ENCODE measurements around the gene EPB41L2.
"Not testable (repeated sequence)": the region's sequence is repeated elsewhere in the genome, so short reads cannot be mapped to it uniquely, and the experiment has no call there.

EPB41L2 gene

GRCh38 chr6:131004936-131005335 lies 58.1 kb downstream of the EPB41L2 start:
- no peak for DNase-seq

DNA sequence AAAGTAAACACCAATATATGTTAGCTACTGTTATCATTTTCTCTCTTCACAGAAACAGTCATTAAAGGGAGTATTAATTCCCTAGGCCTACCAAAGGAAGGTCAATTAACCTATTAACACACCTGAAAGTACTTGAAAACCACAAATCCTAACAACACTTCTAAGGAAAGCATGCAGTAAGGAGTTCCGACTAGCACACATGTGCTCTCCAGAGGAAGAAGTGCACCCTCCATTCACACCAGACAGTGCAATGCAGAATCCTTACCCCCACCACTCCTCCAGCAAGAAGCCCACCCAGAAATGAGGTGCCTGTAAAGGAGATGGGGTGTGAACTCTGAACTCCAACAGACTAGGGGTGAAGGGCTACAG lies 58.7 kb downstream of the EPB41L2 start:
- DNase-seq, result no peak

DNA sequence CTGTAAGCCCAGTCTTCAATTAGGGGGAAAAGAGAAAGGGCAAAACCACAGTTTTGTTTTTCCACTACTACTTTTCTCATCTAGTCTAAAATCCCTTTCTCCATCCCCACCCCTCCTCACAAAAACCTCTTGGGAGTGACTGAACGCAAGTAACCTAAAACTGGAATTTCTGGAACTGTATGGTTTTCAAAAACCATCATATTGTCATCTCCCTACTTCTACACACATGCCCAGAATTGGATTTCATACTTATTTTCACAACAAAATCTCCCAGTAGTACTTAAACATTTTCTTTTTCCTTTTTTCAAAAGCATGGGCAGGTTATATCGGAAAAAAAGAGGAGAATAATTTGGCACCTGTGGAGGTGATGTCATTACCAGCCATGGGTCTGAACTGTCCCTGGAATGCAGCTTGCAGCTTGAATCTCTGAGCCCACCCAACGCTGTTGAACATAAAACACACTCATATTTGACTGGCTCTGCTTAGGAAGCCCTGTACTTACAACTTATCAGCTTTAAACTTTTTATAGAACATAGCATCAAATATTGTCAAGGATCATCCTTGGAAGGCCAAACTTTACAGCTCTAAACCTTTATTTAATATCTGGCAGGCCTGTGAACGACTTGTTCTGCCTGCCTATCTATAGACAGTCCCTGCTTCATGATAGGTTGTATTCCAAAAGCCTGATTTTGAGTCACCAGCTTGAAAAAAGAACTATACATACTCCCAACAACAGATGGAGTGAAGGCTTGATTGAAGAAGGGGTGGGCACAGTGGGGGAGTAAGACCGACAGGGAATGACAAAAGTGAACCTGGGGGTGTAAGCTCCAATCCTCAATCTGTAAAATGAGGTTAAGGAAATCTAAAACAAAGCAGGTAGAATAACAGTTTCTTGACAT lies 59.3 kb downstream of the EPB41L2 start:
- peak in 6 of 56 donors; percentile 22 to 70 (median 29) for DNase-seq

DNA sequence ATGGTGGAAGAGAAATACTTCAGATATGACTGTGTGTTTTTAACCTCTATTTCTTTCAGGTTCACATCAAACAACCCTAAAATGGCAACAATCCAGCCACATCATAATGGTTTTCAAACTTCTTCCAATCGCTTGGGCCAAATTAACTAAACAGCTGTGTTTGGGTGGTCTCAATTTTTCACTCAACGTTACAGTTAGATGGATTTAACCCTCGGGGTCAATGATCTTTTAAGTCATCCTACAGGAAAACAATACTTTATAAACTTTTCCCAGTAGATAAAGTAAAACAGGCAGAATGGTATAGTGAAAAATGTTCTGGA lies 60.4 kb downstream of the EPB41L2 start:
- no peak for DNase-seq

GRCh38 chr6:131001945-131002660 lies 60.9 kb downstream of the EPB41L2 start:
- no peak for DNase-seq

DNA sequence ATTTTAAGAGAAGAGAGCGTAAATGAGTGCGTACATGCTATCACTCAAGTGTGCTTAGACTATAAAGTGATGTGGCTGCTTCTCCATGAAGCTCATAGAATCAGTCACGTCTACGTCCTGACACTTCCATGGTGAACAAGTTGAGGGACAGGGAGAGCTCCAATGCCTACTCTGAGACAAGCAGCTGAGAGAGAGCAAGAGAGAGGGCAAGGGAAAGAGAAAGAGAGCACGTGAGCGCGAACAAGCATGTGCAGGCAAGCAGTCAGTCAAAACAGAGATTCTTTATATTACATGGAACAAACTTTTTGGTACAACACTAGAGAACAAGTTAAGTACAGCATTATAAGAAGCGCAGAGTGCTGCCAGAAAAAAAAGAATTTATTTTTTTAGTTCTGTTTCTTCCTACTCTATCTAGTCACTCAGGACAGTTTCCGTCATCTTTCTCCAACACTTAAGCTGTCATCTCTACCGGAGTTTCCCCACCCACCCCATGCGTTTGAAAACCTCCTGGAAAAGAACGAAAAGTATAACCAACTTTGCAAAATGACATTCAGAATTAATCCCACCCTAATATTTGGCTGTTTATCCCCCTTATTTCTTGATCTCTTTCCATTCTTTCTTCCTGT lies 61.8 kb downstream of the EPB41L2 start:
- peak in 25 of 56 donors; percentile 8 to 52 (median 23) for DNase-seq

GRCh38 chr6:131000544-131000943 lies 62.5 kb downstream of the EPB41L2 start:
- DNase-seq, result no peak

DNA sequence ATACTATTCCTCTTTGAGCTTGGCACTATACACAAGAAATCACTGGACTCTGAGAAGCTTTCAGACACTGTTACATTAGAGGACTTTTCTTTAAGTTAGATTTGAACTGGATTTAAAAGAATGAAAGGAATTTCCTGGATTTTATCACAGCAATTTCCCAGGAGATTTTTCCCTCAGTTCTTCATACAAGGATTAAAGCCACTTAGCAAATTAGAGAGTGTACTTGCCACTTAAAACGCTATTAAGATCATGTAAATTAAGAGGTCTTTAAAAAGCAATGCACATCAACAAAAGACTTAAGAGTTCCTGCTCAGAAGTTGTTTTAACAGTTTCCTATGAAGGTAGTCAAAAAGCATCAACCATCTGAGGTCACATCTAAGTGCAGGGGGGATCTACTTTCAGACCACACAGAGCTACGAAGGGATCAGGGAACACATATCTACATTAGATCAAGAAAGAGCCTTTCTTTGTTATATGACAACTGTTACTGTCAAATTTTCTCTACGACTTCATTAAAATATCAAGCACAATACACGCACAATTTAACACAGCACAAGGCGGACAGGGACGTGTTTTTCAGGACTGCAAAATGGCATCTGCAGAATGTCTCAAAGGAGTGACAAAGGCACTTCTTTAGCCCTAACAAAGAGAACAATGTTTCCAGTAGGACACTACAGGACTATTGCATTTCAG lies 65.8 kb downstream of the EPB41L2 start:
- DNase-seq, result peak in 1 of 56 donors; percentile 15

DNA sequence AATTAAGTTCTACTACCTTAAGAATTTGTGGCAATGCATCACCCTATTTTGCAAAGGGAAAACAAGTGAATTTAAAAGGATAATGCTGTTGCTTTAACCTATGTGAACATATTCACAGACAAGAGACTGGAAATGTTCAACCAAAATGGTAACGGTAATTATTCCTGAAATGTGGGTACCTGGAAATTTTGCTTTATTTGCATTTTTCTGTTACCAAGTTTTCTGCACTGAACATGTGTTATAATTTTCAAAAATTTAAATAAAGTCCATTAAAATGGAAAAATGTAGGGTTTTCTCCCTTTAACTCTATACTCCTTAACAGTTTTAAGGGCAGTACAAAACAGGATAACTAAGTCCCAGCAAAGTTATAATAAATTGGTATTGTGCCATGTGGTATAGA lies 66.4 kb downstream of the EPB41L2 start:
- no peak for DNase-seq

GRCh38 chr6:130995783-130996447 lies 67.1 kb downstream of the EPB41L2 start:
- DNase-seq, result no peak

GRCh38 chr6:130994319-130995097 lies 68.5 kb downstream of the EPB41L2 start:
- no peak for DNase-seq

- no peak for DNase-seq
Observed at GRCh38 chr6:130993292-130993765, 69.7 kb downstream of the EPB41L2 start.

DNA sequence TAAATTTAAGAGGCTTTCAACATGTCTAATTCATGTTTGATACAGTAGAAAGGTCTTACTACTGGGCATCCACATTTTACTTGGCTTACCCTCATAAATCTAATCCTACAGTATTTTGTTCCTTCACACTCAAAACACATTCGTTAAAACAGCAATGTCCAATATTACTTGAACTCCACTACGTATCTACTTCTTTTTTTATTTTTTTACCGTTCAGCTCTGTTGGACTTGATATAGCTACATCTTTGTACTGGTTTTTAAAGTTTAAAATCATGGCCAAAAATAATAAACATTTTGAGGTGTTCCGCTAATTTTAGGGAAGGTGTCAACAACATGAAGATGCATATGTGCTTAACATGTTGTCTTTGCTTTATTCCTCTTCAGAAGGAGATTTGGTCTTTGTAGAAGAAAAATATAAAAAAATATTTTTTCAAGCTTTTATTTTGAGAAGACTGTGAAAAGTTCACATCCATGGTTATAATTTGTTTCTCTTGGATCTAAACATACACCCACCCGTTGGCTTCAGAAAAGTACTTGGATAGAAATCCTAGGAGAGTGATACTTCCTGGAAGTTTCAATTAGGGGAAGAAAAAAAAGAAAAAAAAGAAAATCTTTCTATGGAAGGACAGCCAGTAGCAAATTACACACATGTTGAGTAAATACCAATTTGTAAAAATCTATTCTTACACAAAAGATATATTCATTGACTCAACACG lies 71.5 kb downstream of the EPB41L2 start:
- DNase-seq, result no peak

- DNase-seq, result not testable (repeated sequence)
Observed at GRCh38 chr6:130987539-130987938, 75.5 kb downstream of the EPB41L2 start.

DNA sequence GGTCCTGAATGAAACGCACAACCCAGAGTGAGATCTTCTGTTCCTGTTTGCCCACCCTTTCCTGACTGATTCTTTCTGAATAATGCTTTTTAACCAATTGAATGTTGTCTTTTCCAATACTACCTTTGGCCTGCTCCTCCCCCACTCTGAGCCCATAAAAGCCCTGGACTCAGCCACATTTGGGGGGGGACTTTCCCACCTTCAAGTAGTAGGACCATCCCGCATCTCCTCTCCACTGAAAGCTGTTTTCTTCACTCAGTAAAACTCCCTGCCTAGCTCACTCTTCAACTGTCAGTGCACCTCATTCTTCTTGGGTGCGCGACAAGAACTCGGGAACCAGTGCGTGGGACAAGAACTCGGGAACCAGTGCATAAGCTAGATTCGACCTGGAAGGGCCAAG lies 77.9 kb downstream of the EPB41L2 start:
- no peak for DNase-seq

DNA sequence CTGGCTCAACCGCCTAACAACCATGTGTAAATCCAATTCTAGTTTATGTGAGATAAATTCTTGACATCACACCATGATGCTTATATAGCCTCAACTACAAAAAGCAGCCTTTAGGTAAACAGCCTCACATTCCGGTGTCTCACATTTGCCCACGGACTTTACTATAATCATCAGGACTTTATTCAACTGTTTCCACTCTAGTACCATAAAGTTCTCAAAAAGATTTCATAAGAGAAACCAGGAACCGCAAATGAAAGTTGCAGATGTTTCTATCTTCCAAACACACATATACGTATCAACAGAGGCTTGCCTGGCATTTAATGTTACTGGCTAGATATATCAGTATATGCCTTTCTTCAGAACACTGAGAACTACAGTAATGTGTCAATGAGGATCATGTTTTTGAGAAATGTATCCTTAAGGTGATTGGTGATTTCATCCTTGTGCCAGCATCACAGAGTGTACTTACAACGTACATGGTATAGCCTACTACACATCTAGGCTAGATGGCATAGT lies 80.0 kb downstream of the EPB41L2 start:
- DNase-seq, result no peak

DNA sequence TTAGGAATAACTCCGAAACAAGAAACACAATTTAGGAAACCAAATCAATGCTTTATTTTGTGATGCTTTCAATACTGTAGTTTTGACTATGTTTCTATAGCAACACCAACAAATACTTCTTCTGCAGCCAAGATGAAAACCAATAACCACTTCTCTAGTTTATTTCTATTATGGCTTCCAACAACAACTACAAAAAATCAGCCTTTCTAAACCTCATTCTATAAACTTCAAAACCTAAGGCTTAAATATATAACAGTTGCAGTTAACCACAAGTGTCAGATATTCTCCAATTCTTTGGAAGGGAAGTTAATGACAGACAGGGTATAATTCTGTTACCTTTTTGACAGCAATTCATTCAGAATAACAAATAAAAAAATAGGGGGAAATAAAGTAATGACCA lies 80.9 kb downstream of the EPB41L2 start:
- no peak for DNase-seq

DNA sequence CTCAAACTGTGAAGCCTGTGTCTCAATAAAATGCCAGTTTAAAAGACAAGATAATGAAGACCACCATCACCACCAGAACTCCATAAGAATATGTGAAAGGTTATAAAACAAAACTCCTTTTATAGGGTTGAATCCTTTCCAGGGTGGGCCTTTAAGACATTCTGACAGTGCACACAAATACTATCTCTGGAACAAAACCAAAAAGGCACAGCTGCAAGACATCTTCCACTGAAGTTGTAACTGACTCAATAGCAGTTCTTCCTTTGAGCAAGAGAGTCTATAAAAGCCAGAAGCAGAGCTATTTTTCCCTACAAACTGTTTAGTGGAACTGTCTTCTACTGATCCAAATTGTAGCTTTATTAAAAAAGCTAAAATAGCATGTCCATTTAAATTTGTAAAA lies 81.6 kb downstream of the EPB41L2 start:
- DNase-seq, result no peak

- DNase-seq, result no peak
Observed at GRCh38 chr6:130980310-130981032, 82.6 kb downstream of the EPB41L2 start.
